GM18867 (cell line): ENCODE data around the gene LRP8.

ENCODE experiments used
- ATAC-seq: cut with Tn5 transposase; IDR thresholded peaks from one replicate; pipeline ENCODE4 v1.9.1; 2021; ENCODE audit warnings: mild to moderate bottlenecking, moderate library complexity; ENCODE audit not compliant: unreplicated experiment

The LRP8 gene

DNA sequence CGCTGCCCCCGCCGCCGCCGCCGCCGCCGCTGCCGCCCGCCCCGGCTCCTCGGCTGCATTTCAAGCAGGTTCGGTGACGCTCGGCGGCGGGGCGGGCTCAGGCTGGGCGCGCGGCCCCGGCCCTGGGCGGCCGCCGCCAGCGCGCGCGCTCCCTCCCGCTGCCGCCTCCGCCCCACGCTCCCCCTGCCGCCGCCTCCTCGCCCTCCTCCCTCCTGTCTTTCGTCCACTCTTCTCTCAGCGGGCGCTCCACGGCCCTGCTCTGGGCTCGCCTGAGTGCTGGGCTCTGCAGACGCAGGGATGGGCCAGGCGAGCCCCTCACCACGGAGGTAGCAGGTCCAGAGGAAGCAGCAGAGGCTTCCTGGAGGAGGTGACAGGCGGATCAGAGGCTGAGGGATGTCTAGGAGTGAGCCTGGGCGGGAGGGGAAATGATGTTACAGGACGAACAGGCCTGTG, at the start of gene LRP8:
Gene LRP8, minus strand, starts transcription at position 62 of the 453 bp plus-strand sequence. CDS start 158 bp downstream, outside the sequence.
- peak; percentile 43 for ATAC-seq

DNA sequence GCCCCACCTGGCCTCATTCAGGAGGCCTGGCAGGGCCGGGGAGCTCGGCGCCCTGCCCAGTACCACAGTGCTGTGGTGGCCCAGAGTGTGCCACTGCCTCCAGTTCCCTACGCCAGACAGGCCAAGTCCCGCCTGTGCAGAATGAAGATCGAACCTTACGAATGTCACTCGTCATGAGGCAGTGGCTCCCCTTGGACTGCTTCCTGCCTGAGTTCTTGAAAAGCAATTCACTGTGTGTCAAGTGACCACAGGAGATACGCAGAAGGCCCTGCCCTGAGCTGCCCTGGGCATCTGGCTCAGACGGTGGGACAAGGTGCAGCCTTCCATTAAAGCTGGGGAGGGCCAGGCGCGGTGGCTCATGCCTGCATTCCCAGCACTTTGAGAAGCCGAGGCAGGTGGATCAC, 49.6 kb upstream of the LRP8 start:
- ATAC-seq, result no peak

DNA sequence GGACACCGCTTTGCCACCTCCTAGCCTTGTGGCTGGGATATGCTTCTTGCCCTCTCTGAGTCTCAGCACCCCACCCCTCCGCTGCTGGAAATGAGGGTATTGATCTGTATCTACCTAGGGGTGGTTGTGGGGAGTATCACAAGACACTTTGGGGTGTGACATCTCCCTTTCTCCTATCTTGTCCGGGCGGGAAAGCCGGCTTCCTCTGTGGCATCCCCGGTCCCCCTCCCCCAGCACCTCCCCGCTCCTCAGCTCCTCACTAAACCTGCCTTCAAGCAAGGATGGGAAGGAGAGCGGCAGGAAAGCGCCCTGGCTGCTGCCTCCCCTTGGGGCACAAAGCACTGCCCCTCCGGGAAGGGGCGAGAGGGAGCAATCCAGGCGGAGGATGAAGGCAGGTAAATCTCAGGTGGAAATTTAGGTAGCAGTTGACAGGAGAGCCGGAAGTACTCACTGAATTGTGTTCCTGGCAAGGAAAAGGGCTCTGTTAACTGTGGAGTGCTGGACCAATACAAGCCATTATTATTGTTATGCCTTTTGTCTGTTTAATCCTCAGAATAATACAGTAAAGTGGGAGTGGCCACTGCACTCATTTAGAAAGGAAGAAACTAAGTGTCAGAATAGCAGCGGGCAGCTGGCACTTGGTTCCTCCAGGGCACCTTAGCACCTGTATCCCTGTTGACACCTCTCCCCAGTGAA, 49.0 kb upstream of the LRP8 start:
- no peak for ATAC-seq

DNA sequence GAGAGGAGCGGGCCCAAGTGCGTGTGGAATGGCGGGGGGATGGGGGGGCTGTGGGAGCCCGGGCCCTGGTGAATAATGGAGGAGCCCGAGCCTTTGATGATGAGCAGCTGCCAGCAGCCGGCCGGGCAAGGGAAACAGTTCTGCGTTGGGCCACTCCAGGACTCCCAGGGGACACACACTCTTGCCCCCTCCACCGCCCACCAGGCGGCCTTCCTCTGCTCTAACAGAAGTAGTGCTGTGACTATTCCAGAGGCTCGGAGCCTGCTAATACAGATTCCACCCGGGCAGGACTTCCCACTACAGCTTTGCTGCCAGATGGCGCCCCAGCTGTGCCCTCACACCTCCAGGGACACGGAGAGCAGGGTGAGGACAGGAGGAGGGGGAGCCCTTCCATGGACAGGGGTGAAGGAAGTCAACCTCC, 48.2 kb upstream of the LRP8 start:
- ATAC-seq, result no peak

DNA sequence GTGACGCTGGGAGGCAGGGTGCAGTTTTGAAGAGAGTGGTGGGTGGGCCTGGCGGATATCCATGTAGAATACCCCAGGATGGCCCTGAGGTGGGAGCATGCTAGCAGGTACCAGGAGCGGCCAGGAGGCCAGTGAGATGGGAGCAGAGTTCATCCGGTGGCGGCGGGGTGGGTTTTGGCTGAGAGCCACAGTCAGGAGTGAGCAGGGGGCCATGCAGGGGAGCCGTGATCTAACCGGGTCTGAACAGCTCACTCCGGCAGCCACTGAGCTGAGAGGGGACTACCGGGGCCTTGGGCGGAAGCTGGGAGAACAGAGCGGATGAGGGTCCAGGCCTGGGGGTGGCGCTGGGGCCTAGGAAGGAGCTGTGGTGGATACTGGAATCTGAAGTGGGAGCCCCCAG, 47.6 kb upstream of the LRP8 start:
- ATAC-seq, result no peak

DNA sequence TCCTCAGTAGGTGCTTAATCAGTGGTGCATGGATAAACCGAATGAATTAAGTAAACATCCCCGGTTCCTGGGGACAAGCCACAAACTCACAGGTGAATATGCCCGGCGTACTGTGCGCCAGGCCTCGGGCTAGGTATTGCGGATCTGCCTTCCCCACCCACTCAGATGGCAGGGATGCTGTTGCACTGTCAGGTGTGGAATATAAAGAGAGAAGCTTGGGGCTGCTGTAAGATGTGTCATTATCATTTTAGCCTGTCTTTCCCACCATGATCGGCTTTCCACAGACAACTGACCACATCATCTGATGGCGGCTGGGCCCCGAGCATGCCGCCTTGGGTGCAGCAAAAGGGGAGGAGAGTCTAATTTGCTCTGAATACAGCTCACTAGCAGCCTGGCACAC, 45.4 kb upstream of the LRP8 start:
- ATAC-seq, result no peak

DNA sequence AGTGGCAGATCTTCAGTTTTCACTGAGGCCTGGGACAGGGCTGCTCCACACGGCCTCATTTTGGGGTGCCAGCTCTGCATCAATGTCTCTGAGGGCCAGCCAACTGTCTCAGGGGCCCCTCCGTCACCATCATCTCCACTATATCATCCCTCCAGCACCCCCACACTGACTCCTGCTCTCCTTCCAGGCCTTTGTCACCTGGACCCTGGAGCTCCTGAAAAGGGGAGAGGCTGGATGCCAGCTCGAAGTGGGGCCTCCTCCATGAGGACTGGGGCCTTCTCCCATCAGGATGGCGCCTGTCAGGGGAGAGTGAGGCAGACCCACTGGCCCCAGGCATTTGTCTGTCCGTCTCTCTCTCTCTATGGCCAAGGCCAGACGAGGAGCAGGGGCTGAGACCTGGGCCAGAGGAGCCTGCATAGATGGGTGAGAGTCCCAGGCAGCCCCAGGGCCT, 44.7 kb upstream of the LRP8 start:
- no peak for ATAC-seq

DNA sequence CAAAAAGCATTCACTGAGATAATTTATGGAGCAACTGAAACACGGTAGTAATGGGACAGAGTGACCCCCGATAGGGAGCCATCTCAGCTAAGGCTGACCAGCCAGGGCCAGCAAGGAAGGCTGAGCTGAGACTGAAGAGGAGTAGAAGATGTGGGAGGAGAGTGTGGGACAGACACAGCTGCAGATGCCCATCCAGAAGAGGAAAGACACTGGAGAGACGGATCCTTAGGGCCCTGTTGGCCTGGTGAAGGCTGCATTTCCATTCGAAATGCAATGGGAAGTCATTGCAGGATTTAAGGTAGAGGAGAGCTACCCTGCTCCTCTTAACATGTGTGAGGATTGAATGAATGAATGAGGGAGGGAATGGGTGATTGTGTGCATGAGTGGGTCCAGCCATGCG, 44.0 kb upstream of the LRP8 start:
- no peak for ATAC-seq

DNA sequence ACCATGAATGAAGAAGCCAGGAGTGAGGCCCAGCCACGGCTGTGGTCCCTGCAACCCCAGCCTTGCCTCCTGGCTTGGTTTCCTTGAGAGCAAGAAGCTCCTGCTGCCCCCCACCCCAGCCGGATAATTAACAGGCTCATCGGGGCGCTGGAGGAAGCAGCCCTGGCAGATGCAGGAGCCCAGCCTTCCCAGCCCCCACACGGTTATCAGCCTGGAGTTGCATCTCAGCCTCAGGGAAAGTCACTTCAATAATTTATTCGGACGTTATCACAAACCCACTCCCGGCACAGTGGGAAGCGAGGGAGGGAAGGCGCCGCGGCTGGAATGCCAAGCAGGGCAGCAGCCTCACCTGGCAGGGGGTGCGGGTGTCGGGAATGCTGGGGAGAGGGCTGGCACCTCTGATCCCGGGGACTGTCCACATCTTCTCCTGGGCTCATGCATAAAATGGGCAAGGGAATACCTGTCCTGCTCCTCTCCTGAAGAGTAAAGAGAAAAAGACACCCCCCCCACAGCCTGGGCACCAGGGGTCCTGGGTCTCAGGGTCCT, 43.3 kb upstream of the LRP8 start:
- ATAC-seq, result no peak

DNA sequence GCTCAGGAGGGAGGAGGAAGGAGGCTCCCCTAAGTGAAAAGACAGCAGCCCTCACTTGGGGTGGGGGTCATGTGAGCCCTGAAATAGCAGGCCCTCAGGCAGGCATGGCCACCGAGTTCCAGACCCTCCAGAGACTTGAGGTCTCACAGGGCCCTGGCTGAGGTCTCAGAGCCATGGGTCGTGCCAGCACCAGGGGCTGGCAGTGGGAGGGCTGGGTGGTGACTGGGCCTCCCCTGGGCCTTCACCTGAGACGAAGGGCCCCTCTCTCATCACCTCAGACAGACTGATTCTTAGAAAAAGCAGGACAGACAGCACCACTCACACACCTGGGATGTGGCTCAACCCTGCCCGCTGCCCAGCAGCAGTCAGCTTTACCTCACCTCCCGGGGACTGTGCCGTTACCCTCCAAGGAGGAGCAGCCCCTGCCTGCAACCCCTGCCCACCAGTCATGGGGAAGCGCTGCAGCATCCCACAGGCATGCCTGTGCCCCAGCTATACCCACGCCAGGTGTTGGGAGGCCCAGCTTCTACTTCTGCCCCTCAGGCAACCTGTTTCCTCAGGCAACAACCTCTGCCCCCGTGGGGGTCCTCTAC, 42.6 kb upstream of the LRP8 start:
- ATAC-seq, result no peak

DNA sequence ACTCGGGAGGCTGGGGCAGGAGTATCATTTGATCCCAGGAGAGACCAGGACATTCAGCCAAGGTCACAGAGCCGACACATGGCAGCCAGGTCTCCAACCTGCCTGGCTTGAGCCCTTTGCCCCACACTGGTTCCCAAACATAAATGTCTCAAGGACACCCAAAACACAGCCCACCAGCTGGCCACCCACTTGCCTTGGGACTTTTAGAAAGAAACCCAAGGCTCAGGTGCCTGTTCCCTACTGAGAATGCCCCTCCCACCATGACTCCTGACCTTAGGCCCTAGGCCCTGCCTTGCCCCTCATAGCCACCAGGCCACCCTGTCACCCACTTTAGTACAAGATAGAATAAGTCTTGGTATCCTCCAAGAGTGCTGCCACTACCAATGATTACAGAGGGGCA, 41.9 kb upstream of the LRP8 start:
- no peak for ATAC-seq

DNA sequence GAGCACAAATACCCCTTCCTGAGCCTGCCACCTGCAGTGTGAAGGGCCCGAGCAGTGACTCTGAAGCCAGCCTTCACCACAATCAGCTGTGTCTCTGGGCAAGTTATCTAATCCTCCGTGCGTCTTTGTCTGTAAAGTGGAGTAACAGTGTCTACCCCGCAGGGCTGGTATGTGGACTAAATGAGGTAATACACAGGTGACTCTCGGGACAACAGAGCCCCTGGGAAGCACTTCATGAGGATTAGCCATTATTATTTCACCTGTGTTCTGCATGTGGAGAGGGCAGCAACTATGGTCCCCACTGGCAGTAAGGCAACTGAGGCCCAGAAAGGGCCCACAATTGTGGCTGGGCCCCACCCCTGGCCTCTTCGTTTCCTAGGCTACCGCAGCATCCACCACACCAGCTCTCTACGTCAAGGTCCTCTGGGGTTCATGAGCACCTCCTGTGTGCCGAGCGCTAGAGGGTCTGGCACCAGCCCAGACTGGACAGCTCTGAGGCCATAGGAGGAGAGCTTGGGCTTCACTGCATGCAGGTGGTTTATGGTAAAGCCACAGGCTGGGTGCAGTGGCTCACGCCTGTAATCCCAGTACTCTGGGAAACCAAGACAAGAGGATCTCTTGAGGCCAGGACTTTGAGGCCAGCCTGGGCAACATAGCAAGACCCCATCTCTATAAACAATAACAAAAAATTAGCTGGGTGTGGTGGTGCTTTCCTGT, 41.3 kb upstream of the LRP8 start:
- no peak for ATAC-seq

DNA sequence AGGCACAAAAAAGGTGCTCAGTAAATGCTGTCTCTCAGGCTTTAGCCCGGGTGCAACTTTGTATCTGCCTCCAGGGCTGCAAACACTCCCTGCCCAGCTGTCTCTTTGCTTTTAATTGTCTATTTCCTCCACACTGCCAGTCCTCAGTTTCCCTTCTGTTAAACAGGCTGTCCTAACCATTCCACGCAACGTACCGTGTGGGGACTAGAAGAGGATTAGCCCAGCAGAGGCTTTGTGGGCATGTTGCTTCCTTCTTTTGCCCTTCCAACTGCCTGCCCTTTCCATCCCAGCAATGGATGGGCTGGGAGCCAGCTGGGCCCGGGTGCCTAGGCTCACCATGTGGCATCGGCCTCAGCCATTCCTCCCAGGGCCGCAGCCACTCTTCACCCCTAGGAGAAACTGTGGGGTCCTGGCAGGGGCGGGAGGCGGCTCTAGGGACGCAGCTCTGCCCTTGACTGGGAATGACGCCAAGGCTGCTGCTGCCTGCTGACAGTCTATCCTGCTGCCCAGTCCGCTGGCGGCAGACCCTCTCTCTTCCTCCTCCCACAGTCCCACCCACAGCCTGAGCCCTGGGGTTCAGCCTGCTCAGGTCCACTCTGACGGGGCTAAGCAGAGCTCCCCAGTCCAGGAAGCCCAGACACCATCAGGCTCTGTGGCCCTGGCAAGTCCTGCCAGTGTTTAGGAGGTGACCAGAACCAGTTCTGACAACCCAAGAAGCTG, 40.6 kb upstream of the LRP8 start:
- ATAC-seq, result no peak

DNA sequence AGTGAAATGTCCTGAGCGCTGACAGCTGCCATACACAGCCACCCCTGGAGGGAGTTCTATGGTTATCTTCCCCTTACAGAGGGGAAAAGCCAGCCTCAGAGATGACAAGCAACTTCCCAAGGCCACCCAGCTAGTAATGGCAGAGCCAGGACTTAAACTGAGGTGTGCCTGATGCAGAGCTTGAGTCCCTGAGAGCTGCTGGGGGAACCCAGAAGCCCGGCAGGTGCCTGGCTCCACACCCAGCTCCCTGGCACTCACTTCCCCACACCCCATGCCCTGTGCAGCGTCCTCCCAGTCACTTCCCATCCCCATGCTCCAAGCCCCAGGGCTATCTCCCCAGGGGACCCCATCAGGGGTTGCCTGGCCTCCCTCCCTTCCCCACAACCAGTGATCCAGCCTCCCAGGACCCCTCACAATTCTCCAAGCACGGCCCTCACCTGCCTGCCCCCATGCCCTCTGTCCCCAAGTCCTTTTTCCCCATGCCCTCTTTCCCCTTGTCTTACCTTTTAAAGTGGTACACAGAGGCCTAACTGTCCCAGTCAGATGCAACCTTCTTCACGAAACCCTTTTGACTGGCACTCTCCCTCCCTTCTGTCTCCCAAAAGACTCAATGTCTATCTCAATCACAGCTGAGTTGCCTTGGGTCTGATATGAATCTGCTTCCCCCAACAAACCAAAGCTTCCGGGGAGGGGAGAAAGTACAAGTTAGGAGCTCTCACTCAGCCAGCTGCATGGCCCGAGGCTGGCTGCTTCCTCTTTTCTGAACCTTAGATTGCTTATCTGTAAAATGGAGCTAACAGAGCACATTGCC, 39.8 kb upstream of the LRP8 start:
- peak; percentile 94 for ATAC-seq

DNA sequence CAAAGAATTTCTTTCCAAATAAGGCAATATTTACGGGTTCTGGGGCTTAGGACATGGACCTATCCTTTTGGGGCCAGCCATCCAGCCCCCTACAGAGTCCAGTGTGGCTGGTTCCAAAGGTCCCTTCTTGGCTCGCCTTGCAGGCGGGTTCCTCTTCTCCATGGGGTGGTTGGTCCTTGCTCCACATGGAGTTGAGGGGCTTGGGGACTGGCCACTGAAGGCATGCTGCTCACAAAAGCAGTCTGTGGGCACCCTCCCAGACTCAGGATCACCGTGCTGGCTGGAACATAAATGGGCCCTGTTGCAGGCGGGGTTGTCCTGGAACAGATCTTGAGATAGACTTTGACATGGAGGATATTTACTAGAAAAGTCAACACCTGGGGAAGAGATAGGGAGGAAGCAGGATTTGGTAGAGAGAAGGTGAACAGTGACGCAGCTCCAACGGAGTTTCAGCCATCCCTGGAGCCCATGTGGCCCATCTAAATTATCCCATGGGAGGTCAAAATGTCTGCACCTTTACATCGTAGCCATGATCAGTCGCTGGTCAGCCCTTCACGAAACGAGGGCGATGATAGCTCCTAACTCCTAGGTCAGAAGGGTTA, 39.1 kb upstream of the LRP8 start:
- ATAC-seq, result no peak

DNA sequence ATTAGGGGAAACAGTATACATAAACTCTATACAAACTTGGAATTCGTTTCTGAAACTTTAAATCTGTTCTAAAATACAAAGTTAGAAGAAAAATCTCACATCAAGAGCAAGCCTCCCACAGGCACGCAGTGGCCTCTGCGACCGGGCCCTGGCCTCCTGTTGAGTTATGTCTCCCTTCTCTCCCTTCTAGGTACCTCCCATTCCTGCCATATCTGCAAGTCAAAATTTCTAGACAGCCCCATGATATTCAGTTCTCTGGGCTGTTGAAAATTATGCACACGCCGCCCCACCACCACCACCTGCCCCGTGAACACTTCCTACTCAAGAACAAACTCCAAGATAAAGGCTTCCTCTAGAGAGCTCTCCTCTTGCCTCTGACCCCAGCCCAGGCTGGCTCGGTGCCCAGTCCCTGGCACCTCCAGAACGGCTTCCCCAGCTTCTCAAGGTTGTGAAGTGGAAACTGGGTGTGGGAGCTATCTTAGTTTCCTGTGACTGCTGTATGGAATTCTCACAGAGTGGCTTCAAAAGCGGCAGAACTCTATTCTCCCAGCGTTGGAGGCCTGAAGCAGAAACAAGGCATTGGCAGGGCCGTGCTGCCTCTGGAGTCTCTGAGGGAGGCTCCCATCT, 37.7 kb upstream of the LRP8 start:
- no peak for ATAC-seq

DNA sequence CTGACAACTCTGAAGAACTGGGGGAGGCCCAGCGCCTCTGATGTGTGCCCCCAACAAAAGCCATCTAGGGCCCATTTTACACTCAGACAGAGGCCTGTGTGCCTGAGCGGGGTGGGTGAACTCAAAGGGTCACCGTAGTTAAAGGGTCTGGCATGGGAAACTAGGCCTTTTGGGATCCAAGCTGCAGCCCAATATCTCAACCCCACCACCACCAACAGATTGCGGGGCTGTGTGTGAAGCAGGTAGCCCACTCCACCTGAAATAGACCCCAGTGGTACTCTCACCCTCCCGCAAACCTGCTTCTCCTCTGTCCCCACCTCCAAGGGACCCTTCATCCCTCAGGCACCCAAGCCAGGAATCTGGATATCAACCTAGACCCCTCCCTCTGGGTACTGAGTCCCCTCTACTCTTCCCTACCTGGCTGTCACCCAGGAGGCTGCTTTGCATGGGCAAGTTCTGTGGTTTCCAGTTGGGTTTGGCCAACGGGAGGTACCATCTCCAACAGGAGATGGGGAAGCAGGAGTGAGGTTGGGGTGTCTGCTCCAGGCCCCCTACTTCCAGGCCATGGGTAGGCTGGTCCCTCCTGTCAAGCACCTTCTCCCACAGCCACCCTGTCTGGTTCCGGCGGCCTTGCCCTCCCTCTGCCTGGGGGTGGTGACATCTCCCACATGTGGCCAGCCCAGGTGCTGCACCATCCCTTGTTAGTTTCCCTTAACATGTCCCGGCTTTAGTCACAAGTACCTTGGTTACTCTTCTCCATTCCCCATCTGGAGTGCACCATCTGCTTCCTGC, 35.2 kb upstream of the LRP8 start:
- no peak for ATAC-seq

DNA sequence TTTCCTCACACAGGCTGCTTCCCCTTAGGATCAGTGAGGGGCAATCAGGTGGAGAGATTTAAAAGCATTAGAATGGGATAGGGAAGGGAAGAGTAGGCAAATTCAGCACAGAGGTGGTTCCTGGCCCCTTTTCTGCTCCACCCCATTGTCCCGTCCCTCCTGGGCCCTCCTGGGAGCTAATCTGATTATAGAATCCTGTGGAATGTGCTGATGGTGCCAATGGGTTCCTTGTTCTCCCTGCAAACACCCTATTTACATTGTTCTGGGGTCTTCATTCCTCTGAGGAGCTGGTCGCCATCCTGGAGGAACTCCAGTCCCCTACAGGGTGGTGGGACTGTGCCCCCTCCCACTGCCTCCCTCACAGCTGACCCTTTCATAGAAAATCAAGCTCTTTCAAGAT, 34.4 kb upstream of the LRP8 start:
- ATAC-seq, result no peak

DNA sequence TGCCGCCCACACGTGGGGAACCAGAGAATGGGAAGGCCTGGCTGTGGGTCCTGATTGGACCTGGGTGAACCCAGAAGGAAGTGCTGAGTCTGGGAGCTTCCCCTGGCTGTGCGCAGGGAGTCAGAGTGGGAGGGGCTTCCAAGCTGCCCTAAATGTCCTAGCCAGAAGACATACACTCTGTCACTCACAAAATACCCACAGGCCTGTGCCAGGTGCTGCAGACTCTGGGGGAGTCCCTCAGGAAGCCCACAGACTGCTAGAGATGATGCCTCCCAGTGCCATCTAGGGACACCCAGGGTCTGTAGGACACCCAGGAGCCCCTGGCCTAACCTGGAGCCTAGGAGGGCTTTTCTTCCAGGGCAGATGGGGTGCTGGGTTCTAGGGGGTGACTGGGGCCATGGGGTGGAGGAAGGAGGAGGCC, 33.7 kb upstream of the LRP8 start:
- ATAC-seq, result no peak
